ENCODE results near the gene SSX2B. TPM values are rescaled to one million over a fixed set of nuclear protein-coding genes. Genes with fewer than 3 reads are reported as not detected.
"Not testable (repeated sequence)": the region's sequence is repeated elsewhere in the genome, so short reads cannot be mapped to it uniquely, and the experiment has no call there.

Gene SSX2B, protein sequence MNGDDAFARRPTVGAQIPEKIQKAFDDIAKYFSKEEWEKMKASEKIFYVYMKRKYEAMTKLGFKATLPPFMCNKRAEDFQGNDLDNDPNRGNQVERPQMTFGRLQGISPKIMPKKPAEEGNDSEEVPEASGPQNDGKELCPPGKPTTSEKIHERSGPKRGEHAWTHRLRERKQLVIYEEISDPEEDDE
- total RNA-seq (2021): 39.6 TPM in 1 of 2 replicates, not detected in the other
- Bru-seq, nascent RNA: not detected
- BruChase-seq, experiment 1, labeled RNA remaining after a 2-hour chase: percentile 4 among the genes with signal in this experiment
- BruChase-seq, experiment 2, labeled RNA remaining after a 6-hour chase: percentile 5 among the genes with signal in this experiment
- long read RNA-seq, transcript SSX2B-202 (8 exons, 1,291 nt): major isoform, 25 of 28 reads
- long read RNA-seq, partial matches to known transcripts: 2 of 28 reads
- long read RNA-seq, other reads (novel, unspliced or antisense): 1 of 28 reads

DNA sequence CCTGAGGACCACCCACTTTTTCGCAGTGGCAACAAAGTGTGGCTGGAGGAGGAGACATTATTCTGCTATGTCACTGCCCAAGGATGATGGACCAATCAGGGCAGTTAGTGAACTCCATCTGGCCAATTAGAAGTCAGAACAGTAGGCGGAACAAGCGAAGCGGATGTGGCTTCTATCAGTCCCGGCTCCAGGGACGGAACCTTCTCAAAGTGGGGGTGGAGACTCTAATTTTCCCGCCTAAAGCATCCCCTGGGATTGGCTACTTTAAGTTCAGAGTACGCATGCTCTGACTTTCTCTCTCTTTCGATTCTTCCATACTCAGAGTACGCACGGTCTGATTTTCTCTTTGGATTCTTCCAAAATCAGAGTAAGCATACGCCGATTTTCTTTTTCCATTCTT is at the start of gene SSX2B:
TSS of gene SSX2B (plus strand) at position 301 of the 400 bp plus-strand sequence. CDS start 1,429 bp downstream, outside the sequence.
- H3K27me3 ChIP-seq (ENCODE audit: insufficient read depth, low read depth); DNase-seq; H3K4me2 ChIP-seq; POLR2A ChIA-PET (ENCODE audit: unreplicated experiment); H3K79me2 ChIP-seq (ENCODE audit: low read depth); H3K9me3 ChIP-seq (ENCODE audit: insufficient read depth, low read depth); intact Hi-C loops (cut with micrococcal nuclease; ENCODE audit: unreplicated experiment); H3K27ac ChIP-seq; H3F3A ChIP-seq (ENCODE audit: insufficient read depth, low read depth); BruUV-seq (replicated peaks); H2AFZ ChIP-seq; H3K9me2 ChIP-seq (ENCODE audit: insufficient read depth); H4K20me1 ChIP-seq (ENCODE audit: insufficient read depth); H3K4me3 ChIP-seq; CTCF ChIA-PET; H3K4me1 ChIP-seq (replicated peaks; ENCODE audit: insufficient read depth); H3K36me3 ChIP-seq (ENCODE audit: low read depth): not testable (repeated sequence)

DNA sequence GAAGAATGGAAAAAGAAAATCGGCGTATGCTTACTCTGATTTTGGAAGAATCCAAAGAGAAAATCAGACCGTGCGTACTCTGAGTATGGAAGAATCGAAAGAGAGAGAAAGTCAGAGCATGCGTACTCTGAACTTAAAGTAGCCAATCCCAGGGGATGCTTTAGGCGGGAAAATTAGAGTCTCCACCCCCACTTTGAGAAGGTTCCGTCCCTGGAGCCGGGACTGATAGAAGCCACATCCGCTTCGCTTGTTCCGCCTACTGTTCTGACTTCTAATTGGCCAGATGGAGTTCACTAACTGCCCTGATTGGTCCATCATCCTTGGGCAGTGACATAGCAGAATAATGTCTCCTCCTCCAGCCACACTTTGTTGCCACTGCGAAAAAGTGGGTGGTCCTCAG is 44.0 kb upstream of the SSX2B start, which contains the start of gene SSX2:
TSS of gene SSX2 (minus strand) at position 101 of the 400 bp plus-strand sequence. CDS start 1,429 bp downstream, outside the sequence.
- H3K9me2 ChIP-seq (ENCODE audit: insufficient read depth); H4K20me1 ChIP-seq (ENCODE audit: insufficient read depth); H3K4me3 ChIP-seq; H2AFZ ChIP-seq; H3K27ac ChIP-seq; CTCF ChIA-PET; intact Hi-C loops (cut with micrococcal nuclease; ENCODE audit: unreplicated experiment); H3K36me3 ChIP-seq (ENCODE audit: low read depth); H3K27me3 ChIP-seq (ENCODE audit: insufficient read depth, low read depth); DNase-seq; BruUV-seq (replicated peaks); H3F3A ChIP-seq (ENCODE audit: insufficient read depth, low read depth); H3K9me3 ChIP-seq (ENCODE audit: insufficient read depth, low read depth); POLR2A ChIA-PET (ENCODE audit: unreplicated experiment); H3K4me2 ChIP-seq; H3K79me2 ChIP-seq (ENCODE audit: low read depth); H3K4me1 ChIP-seq (replicated peaks; ENCODE audit: insufficient read depth): not testable (repeated sequence)

DNA sequence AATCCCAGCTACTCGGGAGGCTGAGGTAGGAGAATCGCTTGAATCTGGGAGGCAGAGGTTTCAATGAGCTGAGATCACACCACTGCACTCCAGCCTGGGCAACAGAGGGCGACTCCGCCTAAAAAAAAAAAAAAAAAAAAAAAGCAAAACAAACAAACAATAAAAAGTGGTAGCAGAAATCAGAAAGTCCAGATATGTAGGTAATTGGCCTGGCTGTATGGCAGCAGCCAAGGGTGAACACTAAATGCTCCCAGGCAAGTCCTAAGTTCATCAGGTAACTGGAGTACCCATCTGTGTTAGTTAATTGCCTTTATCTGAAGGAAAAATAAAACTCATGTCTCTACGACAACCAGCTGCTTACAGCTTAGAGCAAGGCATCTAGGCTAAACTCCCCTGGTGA is 14.9 kb downstream of the SSX2B start:
- DNase-seq; H4K20me1 ChIP-seq (ENCODE audit: insufficient read depth); H3K9me2 ChIP-seq (ENCODE audit: insufficient read depth); H3K4me1 ChIP-seq (replicated peaks; ENCODE audit: insufficient read depth); H3K79me2 ChIP-seq (ENCODE audit: low read depth); H3K4me2 ChIP-seq; CTCF ChIA-PET; H3K9me3 ChIP-seq (ENCODE audit: insufficient read depth, low read depth); H3K36me3 ChIP-seq (ENCODE audit: low read depth); intact Hi-C loops (cut with micrococcal nuclease; ENCODE audit: unreplicated experiment); H2AFZ ChIP-seq; H3K4me3 ChIP-seq; H3K27me3 ChIP-seq (ENCODE audit: insufficient read depth, low read depth); H3K27ac ChIP-seq; H3F3A ChIP-seq (ENCODE audit: insufficient read depth, low read depth); POLR2A ChIA-PET (ENCODE audit: unreplicated experiment); BruUV-seq (replicated peaks): not testable (repeated sequence)

DNA sequence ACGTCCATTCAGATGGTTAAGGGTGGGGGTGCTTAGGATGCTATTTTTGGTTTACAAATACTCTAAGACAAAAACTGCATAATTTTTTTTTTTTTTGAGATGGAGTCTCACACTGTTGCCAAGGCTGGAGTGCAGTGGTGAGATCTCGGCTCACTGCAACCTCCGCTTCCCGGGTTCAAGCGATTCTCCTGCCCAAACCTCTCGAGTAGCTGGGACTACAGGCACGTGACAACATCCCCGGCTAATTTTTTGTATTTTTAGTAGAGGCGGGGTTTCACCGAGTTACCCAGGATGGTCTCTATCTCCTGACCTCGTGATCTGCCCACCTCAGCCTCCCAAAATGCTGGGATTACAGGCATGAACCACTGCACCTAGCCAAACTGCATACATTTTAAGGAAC is 22.5 kb downstream of the SSX2B start:
- H3K9me3 ChIP-seq (ENCODE audit: insufficient read depth, low read depth); intact Hi-C loops (cut with micrococcal nuclease; ENCODE audit: unreplicated experiment); H3K4me3 ChIP-seq; H3K36me3 ChIP-seq (ENCODE audit: low read depth); POLR2A ChIA-PET (ENCODE audit: unreplicated experiment); DNase-seq; H3K27me3 ChIP-seq (ENCODE audit: insufficient read depth, low read depth); CTCF ChIA-PET; H3K27ac ChIP-seq; H3K4me2 ChIP-seq; H3K79me2 ChIP-seq (ENCODE audit: low read depth); H2AFZ ChIP-seq; H3K4me1 ChIP-seq (replicated peaks; ENCODE audit: insufficient read depth); H3F3A ChIP-seq (ENCODE audit: insufficient read depth, low read depth); H3K9me2 ChIP-seq (ENCODE audit: insufficient read depth); BruUV-seq (replicated peaks); H4K20me1 ChIP-seq (ENCODE audit: insufficient read depth): not testable (repeated sequence)

DNA sequence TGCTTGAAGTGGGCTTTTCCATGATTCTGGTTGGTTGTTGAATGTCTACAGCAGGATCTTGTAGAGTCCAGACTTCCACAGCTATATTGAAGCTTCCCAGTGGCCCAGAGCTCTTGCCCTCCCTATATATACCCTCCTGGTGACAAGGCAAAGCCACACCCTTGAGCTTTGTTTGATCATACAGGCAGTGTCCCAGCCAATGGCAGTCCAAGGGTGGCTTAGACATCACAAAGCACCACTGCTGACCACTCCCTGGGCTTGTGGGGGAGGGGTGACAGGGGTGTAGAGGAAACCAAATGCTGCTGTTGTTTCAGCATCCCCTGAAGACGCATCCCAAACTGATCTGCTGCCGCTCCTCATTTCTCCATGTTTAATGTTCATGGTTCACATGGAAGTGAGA is 46.3 kb downstream of the SSX2B start, which contains the start of gene SPANXN5:
TSS of gene SPANXN5 (minus strand) at position 101 of the 400 bp plus-strand sequence. CDS start at position 22, 79 bp downstream.
- H3K27ac ChIP-seq; H3K79me2 ChIP-seq (ENCODE audit: low read depth); H3K9me3 ChIP-seq (ENCODE audit: insufficient read depth, low read depth); H4K20me1 ChIP-seq (ENCODE audit: insufficient read depth); H3K4me2 ChIP-seq; BruUV-seq (replicated peaks); H2AFZ ChIP-seq; H3K4me1 ChIP-seq (replicated peaks; ENCODE audit: insufficient read depth); H3K4me3 ChIP-seq; H3K36me3 ChIP-seq (ENCODE audit: low read depth); H3F3A ChIP-seq (ENCODE audit: insufficient read depth, low read depth); POLR2A ChIA-PET (ENCODE audit: unreplicated experiment); DNase-seq; CTCF ChIA-PET; H3K27me3 ChIP-seq (ENCODE audit: insufficient read depth, low read depth); intact Hi-C loops (cut with micrococcal nuclease; ENCODE audit: unreplicated experiment); H3K9me2 ChIP-seq (ENCODE audit: insufficient read depth): not testable (repeated sequence)

DNA sequence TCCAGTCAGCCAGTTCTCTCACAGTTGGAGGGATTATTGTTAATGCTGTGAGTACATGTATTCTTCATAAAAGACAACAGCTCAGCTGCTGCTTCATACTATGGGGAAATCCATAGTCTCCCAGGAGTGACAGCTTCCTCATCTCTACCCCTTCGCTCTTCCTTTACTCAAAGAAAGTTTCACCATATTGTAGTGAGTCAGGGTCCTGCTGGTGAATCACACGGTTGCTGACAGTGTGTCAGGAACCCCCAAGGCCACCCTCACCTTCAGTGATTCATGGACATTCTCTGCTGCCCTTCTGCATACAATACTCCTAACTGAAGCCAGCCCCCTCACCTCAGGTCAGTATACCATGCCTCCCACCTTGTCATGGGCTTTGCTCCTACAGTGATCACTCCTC is 53.8 kb downstream of the SSX2B start:
- intact Hi-C loops (cut with micrococcal nuclease; ENCODE audit: unreplicated experiment); H4K20me1 ChIP-seq (ENCODE audit: insufficient read depth); H3K9me3 ChIP-seq (ENCODE audit: insufficient read depth, low read depth); H2AFZ ChIP-seq; H3K27me3 ChIP-seq (ENCODE audit: insufficient read depth, low read depth); H3K4me3 ChIP-seq; H3K36me3 ChIP-seq (ENCODE audit: low read depth); H3K9me2 ChIP-seq (ENCODE audit: insufficient read depth); H3K4me2 ChIP-seq; POLR2A ChIA-PET (ENCODE audit: unreplicated experiment); CTCF ChIA-PET; DNase-seq; H3F3A ChIP-seq (ENCODE audit: insufficient read depth, low read depth); H3K79me2 ChIP-seq (ENCODE audit: low read depth); H3K4me1 ChIP-seq (replicated peaks; ENCODE audit: insufficient read depth); BruUV-seq (replicated peaks); H3K27ac ChIP-seq: not testable (repeated sequence)
